Neural cell (in vitro differentiated cells): ENCODE measurements around the gene OXNAD1. TPM values are rescaled to one million over a fixed set of nuclear protein-coding genes. Genes with fewer than 3 reads are reported as not detected.

Experiments used
- H2AFZ ChIP-seq: fragments of 200-600, 300-800 bp; sonication (generic), shearing (Covaris generic); 2 replicates; pipeline ENCODE4 v1.6.0; 2014; ENCODE audit warnings: low read depth, mild to moderate bottlenecking, antibody characterized with exemption, low read length, moderate library complexity
- H3F3A ChIP-seq: fragments of 200-600 bp; shearing (Covaris generic); 2 replicates; pipeline ENCODE4 v1.6.1; 2016; ENCODE audit warnings: mild to moderate bottlenecking, moderate library complexity, mixed read lengths, antibody characterized with exemption, low read length; ENCODE audit not compliant: insufficient read depth, poor library complexity, severe bottlenecking
- H3K27ac ChIP-seq: fragments of 200-600, 300-800 bp; sonication (generic), shearing (Covaris generic); 2 replicates; pipeline ENCODE4 v1.5.1; 2014; ENCODE audit warnings: mild to moderate bottlenecking, low read length, moderate library complexity
- H3K27me3 ChIP-seq: fragments of 300-800, 200-600 bp; sonication (generic), shearing (Covaris generic); 2 replicates; pipeline ENCODE4 v1.6.0; 2014; ENCODE audit warnings: mild to moderate bottlenecking, low read depth, low read length, moderate library complexity; ENCODE audit not compliant: insufficient read depth
- H3K36me3 ChIP-seq: fragments of 300-800, 200-600 bp; sonication (generic), shearing (Covaris generic); 2 replicates; pipeline ENCODE4 v1.5.1; 2014; ENCODE audit warnings: mild to moderate bottlenecking, antibody characterized with exemption, low read length, moderate library complexity; ENCODE audit not compliant: insufficient read depth
- H3K4me2 ChIP-seq: fragments of 300-800, 200-600 bp; sonication (generic), shearing (Covaris generic); 2 replicates; pipeline ENCODE4 v1.6.0; 2014; ENCODE audit warnings: mild to moderate bottlenecking, low read length
- H3K4me3 ChIP-seq: fragments of 300-800, 200-600 bp; sonication (generic), shearing (Covaris generic); 2 replicates; pipeline ENCODE4 v1.5.1; 2014; ENCODE audit warnings: mild to moderate bottlenecking, low read length, moderate library complexity
- H3K79me2 ChIP-seq: fragments of 200-600 bp; shearing (Covaris generic); replicated peaks from 2 replicates; pipeline ENCODE4 v1.6.0; 2014; ENCODE audit warnings: mild to moderate bottlenecking, low read length, moderate library complexity; ENCODE audit not compliant: insufficient read depth
- H3K9ac ChIP-seq: fragments of 300-800, 200-600 bp; sonication (generic), shearing (Covaris generic); 2 replicates; pipeline ENCODE4 v1.6.1; 2016; ENCODE audit warnings: mild to moderate bottlenecking, low read length, mixed read lengths
- H3K9me2 ChIP-seq: fragments of 200-600 bp; shearing (Covaris generic); 2 replicates; pipeline ENCODE4 v1.6.1; 2016; ENCODE audit warnings: mild to moderate bottlenecking, low read length, mixed read lengths; ENCODE audit not compliant: insufficient read depth
- H3K9me3 ChIP-seq: fragments of 200-600, 300-800 bp; sonication (generic), shearing (Covaris generic); 2 replicates; pipeline ENCODE4 v1.6.1; 2016; ENCODE audit warnings: mild to moderate bottlenecking, mixed run types, low read length, moderate library complexity, mixed read lengths
- H4K20me1 ChIP-seq: fragments of 200-600 bp; shearing (Covaris generic); 2 replicates; pipeline ENCODE4 v1.6.1; 2016; ENCODE audit warnings: mild to moderate bottlenecking, mixed run types; ENCODE audit not compliant: insufficient read depth
- EP300 ChIP-seq: fragments of 450-650 bp; conservative IDR thresholded peaks from 2 replicates; pipeline ENCODE4 v1.6.1; 2014; ENCODE audit warnings: antibody characterized with exemption, mild to moderate bottlenecking, moderate library complexity; ENCODE audit not compliant: poor library complexity, severe bottlenecking
- RAD21 ChIP-seq: fragments of 450-650 bp; conservative IDR thresholded peaks from 2 replicates; pipeline ENCODE4 v1.6.1; 2014; ENCODE audit warnings: antibody characterized with exemption, mild to moderate bottlenecking, moderate library complexity
- SMC3 ChIP-seq: fragments of 450-650 bp; conservative IDR thresholded peaks from 2 replicates; pipeline ENCODE4 v1.6.1; 2014; ENCODE audit warnings: antibody characterized with exemption, mild to moderate bottlenecking, moderate library complexity; ENCODE audit not compliant: poor library complexity
- polyA plus RNA-seq: library from polyadenylated mRNA; depleted of rRNA; stranded (reverse); fragments of >200 nt; gene quantifications from 2 replicates; pipeline ENCODE4 v1.2.3, GENCODE V29; 2014
- TF ChIP-seq, protein P1 (sequence below): IDR thresholded peaks from 2 replicates; pipeline ENCODE4 v1.6.1; 2012; ENCODE audit warnings: borderline replicate concordance
- TF ChIP-seq, protein P2 (sequence below): fragments of 450-650 bp; IDR thresholded peaks from 2 replicates; pipeline ENCODE4 v1.5.1; 2014; ENCODE audit warnings: antibody characterized with exemption, mild to moderate bottlenecking, moderate library complexity; ENCODE audit not compliant: poor library complexity, severe bottlenecking

The OXNAD1 gene
- polyA plus RNA-seq, 1 donor from 2014 or later, result 16.4 TPM

DNA sequence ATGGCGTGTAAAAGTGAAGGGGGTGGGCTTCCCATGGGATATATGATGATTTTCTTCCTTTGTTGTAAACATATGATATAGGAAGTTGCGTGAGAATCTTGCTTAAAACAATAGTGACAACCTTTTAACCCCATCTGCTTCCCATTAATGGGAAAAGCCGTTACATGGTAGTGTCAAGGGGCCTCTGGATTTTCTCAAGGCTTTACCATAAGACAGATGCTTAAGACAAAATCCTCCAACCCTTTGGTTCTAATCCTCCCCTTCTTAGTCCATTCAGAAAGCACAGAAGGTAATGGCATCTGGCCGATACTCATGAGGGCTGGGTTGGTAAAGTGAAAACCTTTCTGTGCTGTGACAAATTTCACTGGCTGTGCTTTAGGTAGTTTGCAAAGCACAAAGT is 25.2 kb upstream of the OXNAD1 start:
- Histone ChIP-seq H3K79me2 (no peaks in the 10 kb centered on the region), H3K4me2 (no peak overlapping the region), H3K36me3 (no peaks in the 10 kb centered on the region), H2AFZ (no peak overlapping the region), H3F3A (no peaks in the 10 kb centered on the region), H3K9me3 (no peaks in the 10 kb centered on the region), H3K27ac (no peak overlapping the region), H3K4me3 (no peak overlapping the region), H4K20me1 (no peaks in the 10 kb centered on the region), H3K9me2 (no peaks in the 10 kb centered on the region), H3K27me3 (no peaks in the 10 kb centered on the region), H3K9ac (no peak overlapping the region)
- TF ChIP-seq RAD21, result no peak
- TF ChIP-seq EP300, result no peak
- TF ChIP-seq, protein P1, sequence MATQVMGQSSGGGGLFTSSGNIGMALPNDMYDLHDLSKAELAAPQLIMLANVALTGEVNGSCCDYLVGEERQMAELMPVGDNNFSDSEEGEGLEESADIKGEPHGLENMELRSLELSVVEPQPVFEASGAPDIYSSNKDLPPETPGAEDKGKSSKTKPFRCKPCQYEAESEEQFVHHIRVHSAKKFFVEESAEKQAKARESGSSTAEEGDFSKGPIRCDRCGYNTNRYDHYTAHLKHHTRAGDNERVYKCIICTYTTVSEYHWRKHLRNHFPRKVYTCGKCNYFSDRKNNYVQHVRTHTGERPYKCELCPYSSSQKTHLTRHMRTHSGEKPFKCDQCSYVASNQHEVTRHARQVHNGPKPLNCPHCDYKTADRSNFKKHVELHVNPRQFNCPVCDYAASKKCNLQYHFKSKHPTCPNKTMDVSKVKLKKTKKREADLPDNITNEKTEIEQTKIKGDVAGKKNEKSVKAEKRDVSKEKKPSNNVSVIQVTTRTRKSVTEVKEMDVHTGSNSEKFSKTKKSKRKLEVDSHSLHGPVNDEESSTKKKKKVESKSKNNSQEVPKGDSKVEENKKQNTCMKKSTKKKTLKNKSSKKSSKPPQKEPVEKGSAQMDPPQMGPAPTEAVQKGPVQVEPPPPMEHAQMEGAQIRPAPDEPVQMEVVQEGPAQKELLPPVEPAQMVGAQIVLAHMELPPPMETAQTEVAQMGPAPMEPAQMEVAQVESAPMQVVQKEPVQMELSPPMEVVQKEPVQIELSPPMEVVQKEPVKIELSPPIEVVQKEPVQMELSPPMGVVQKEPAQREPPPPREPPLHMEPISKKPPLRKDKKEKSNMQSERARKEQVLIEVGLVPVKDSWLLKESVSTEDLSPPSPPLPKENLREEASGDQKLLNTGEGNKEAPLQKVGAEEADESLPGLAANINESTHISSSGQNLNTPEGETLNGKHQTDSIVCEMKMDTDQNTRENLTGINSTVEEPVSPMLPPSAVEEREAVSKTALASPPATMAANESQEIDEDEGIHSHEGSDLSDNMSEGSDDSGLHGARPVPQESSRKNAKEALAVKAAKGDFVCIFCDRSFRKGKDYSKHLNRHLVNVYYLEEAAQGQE, result no peak
- TF ChIP-seq, protein P2, sequence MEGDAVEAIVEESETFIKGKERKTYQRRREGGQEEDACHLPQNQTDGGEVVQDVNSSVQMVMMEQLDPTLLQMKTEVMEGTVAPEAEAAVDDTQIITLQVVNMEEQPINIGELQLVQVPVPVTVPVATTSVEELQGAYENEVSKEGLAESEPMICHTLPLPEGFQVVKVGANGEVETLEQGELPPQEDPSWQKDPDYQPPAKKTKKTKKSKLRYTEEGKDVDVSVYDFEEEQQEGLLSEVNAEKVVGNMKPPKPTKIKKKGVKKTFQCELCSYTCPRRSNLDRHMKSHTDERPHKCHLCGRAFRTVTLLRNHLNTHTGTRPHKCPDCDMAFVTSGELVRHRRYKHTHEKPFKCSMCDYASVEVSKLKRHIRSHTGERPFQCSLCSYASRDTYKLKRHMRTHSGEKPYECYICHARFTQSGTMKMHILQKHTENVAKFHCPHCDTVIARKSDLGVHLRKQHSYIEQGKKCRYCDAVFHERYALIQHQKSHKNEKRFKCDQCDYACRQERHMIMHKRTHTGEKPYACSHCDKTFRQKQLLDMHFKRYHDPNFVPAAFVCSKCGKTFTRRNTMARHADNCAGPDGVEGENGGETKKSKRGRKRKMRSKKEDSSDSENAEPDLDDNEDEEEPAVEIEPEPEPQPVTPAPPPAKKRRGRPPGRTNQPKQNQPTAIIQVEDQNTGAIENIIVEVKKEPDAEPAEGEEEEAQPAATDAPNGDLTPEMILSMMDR, result no peak

DNA sequence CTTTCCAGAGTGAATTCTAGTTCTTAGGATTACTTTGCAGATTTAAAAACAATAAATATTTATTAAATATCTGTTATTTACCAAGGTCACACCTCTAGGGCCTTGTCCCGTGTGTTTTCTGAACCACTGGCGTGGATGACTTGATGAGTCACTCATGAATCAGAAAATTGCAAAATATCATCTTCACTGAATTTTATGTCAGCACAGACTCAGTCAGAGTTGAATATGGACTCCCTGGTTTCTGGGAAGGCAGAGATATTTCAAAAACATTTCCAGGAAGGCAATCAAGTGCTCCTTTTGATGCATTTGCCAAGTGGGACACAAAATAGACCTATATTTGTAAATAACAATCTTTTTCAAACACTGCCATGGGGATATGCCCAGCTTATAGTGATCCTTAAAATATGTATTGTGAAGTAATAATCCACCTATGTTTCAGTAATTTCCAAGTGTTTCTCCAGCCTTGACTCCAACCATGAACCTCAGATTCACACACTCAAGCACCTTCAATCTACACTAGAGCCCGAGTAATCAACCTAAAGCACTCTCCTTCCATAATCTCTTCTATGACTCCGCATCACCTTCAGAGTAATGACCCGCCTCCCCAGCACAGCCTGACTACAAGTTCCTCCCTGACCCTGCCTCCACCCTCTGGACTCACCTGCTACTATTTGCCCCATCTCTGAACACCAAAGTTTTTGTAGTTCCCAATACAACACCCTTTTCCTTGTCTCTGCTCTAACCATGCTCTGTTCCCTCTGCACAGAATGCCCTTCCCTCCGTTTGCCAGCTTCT is 24.6 kb upstream of the OXNAD1 start:
- no peak overlapping the region for H3K27ac ChIP-seq

More for the DNA sequence above, 24.6 kb upstream of the OXNAD1 start:
- Histone ChIP-seq H3K9me2 (no peaks in the 10 kb centered on the region), H3K4me3 (no peak overlapping the region), H3K9me3 (no peaks in the 10 kb centered on the region), H3F3A (no peaks in the 10 kb centered on the region), H3K27me3 (no peaks in the 10 kb centered on the region), H3K79me2 (no peaks in the 10 kb centered on the region), H3K9ac (no peak overlapping the region), H3K4me2 (no peak overlapping the region), H3K36me3 (no peaks in the 10 kb centered on the region), H4K20me1 (no peaks in the 10 kb centered on the region), H2AFZ (no peak overlapping the region)
- no peak for TF ChIP-seq EP300
- TF ChIP-seq, protein P1, result no peak
- no peak for TF ChIP-seq SMC3
- TF ChIP-seq, protein P2, result no peak
